Body of pancreas (tissue), 4 donors: ENCODE results near the gene RPS6KB2.

Source experiments
- POLR2A ChIP-seq, 3 donors: fragments of 450-650 bp; IDR thresholded peaks; one replicate each; pipeline ENCODE4 v1.6.1; 2016; ENCODE audit warnings: antibody characterized with exemption in 3 of 3, mild to moderate bottlenecking in 2 of 3
- TF ChIP-seq, protein P1 (sequence below), 7 experiments: fragments of 450-650 bp in 4 of 7; fragments of 200-600 bp in 3 of 7; sonication (generic) in 3 of 7; IDR thresholded peaks; one replicate each; pipeline ENCODE4 v1.5.1; 2016 to 2019; ENCODE audit warnings: antibody characterized with exemption in 7 of 7

DNA sequence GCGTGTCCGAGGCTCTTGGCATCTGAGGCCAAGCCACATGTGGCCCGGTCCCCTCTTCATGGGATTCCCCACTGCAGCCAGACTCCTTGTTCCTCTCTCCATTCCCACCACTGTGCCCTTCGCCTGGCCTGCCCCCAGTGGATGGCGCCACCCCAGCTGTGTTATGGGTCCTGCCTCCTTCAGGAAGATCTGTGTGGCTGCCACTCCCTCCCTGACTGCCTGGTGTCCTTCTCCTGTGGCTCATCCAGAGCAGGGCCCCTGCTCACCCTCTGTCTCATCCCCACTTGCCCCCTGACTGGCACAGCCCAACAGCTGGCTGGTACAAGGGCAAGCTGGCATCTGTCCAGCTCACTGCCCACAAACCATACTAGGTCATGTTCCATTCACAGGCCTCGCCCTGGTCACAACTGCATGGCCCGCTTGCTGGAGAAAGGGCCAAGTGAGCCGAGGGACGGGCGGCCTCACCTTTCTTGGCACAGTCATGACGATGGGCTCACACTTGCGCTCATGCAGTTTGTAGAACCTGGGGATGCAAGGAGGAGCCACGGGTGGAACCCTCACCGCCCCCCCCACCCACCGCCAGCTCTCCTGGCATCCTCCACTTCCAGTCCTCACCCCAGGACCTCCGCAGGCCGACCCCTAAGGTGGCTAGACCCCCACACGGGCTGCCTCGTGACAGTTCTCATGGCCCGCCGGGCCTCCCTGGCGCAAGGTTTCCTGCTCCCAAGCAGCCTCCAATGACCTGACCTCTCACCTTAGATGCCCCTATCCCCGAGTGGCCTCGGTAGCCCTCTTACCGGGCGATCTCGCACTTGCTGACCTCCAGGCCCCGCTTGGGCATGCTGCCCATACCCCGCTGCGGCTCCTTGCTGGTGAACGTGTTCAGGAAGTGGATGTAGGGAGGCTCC is 11.3 kb downstream of the RPS6KB2 start:
- TF ChIP-seq, protein P1, sequence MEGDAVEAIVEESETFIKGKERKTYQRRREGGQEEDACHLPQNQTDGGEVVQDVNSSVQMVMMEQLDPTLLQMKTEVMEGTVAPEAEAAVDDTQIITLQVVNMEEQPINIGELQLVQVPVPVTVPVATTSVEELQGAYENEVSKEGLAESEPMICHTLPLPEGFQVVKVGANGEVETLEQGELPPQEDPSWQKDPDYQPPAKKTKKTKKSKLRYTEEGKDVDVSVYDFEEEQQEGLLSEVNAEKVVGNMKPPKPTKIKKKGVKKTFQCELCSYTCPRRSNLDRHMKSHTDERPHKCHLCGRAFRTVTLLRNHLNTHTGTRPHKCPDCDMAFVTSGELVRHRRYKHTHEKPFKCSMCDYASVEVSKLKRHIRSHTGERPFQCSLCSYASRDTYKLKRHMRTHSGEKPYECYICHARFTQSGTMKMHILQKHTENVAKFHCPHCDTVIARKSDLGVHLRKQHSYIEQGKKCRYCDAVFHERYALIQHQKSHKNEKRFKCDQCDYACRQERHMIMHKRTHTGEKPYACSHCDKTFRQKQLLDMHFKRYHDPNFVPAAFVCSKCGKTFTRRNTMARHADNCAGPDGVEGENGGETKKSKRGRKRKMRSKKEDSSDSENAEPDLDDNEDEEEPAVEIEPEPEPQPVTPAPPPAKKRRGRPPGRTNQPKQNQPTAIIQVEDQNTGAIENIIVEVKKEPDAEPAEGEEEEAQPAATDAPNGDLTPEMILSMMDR (IDR thresholded peaks at IDR 0.05): peak in 1 of 7 experiments; percentile 9
- no peak for TF ChIP-seq POLR2A (IDR thresholded peaks at IDR 0.05)
